Measurements from ENCODE around the gene DDX52.

DNA sequence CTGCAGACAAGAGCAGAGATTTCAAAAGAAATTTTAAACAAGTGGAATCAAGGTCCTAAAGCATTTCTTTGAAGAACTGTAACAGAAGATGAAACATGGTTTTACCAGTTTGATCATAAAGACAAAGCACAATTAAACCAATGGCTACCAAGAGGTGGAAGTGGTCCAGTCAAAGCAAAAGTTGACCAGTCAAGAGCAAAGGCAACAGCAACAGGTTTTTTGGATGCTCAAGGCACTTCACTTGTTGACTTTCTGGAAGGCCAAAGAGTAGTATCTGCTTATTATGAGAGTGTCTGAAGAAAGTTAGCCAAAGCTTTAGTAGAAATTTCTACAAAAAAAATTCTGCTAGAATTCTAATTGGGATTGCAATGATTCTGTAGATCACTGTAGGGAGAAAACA lies 5.3 kb downstream of the DDX52 start:
- TF ChIP-seq, protein P1, sequence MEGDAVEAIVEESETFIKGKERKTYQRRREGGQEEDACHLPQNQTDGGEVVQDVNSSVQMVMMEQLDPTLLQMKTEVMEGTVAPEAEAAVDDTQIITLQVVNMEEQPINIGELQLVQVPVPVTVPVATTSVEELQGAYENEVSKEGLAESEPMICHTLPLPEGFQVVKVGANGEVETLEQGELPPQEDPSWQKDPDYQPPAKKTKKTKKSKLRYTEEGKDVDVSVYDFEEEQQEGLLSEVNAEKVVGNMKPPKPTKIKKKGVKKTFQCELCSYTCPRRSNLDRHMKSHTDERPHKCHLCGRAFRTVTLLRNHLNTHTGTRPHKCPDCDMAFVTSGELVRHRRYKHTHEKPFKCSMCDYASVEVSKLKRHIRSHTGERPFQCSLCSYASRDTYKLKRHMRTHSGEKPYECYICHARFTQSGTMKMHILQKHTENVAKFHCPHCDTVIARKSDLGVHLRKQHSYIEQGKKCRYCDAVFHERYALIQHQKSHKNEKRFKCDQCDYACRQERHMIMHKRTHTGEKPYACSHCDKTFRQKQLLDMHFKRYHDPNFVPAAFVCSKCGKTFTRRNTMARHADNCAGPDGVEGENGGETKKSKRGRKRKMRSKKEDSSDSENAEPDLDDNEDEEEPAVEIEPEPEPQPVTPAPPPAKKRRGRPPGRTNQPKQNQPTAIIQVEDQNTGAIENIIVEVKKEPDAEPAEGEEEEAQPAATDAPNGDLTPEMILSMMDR (IDR thresholded peaks at IDR 0.05; ENCODE audit: low read depth, low read length): no peak
- TF ChIP-seq MYC (IDR thresholded peaks at IDR 0.05; ENCODE audit: low read depth, low read length): no peak
